T47D (cell line): ENCODE measurements around the gene ARPP19.
"Not testable (repeated sequence)": the region's sequence is repeated elsewhere in the genome, so short reads cannot be mapped to it uniquely, and the experiment has no call there.

Experiments used
- DNase-seq, 2 experiments: peaks; one replicate each; pipeline versions ENCODE4 v3.0.0 to v3.0.0-alpha.2; 2011 to 2012; ENCODE audit warnings: low read depth in 1 of 2, low spot score in 1 of 2
- JUND ChIP-seq: IDR thresholded peaks from 2 replicates; pipeline ENCODE4 v1.6.1; 2012; ENCODE audit warnings: low read depth
- in situ Hi-C: cut with HindIII; loops from 2 replicates; pipeline ENCODE4 v1.10.0; 2016; ENCODE audit warnings: low sequenced_read_pairs, low pct_unique_long_range_greater_than_20kb

ARPP19 gene

GRCh38 chr15:52568601-52569585 lies at the start of gene ARPP19:
Gene ARPP19, minus strand, starts transcription at chr15:52569030. Its CDS starts 138 bp downstream, at chr15:52568892.
- in situ Hi-C loops: no loop called here
- DNase-seq: peak; percentile 88 to 97
- no peak for TF ChIP-seq JUND

- DNase-seq: no peak
- TF ChIP-seq JUND: no peak
- in situ Hi-C loops: no loop called here
Measured at GRCh38 chr15:52617026-52617425, 48.2 kb upstream of the ARPP19 start.

GRCh38 chr15:52615302-52615701 lies 46.5 kb upstream of the ARPP19 start:
- in situ Hi-C loops: no loop called here

GRCh38 chr15:52609593-52609992 lies 40.8 kb upstream of the ARPP19 start:
- in situ Hi-C loops: no loop called here
- DNase-seq: no peak
- no peak for TF ChIP-seq JUND

More at GRCh38 chr15:52615302-52615701, 46.5 kb upstream of the ARPP19 start:
- peak; percentile 37 to 79 for DNase-seq
- TF ChIP-seq JUND: no peak

- no peak for TF ChIP-seq JUND
- in situ Hi-C loops: no loop called here
- no peak for DNase-seq
Measured at GRCh38 chr15:52584414-52584813, 15.6 kb upstream of the ARPP19 start.

GRCh38 chr15:52579852-52580251 lies 11.0 kb upstream of the ARPP19 start:
- DNase-seq: no peak
- TF ChIP-seq JUND: no peak
- in situ Hi-C loops: no loop called here

- in situ Hi-C loops: no loop called here
- no peak for TF ChIP-seq JUND
- no peak for DNase-seq
Measured at GRCh38 chr15:52576692-52577091, 7.9 kb upstream of the ARPP19 start.

GRCh38 chr15:52575573-52575972 lies 6.7 kb upstream of the ARPP19 start:
- DNase-seq, in situ Hi-C loops: not testable (repeated sequence)

- no peak for TF ChIP-seq JUND
- no peak for DNase-seq
Measured at GRCh38 chr15:52575072-52575471, 6.2 kb upstream of the ARPP19 start.

GRCh38 chr15:52574623-52575022 lies 5.8 kb upstream of the ARPP19 start:
- DNase-seq, in situ Hi-C loops: not testable (repeated sequence)

More at GRCh38 chr15:52575072-52575471, 6.2 kb upstream of the ARPP19 start:
- in situ Hi-C loops: no loop called here

GRCh38 chr15:52567871-52568600 lies 794 bp downstream of the ARPP19 start:
- in situ Hi-C loops: no loop called here
- no peak for TF ChIP-seq JUND
- peak; percentile 35 to 48 for DNase-seq

- TF ChIP-seq JUND: no peak
- in situ Hi-C loops: no loop called here
- DNase-seq: peak in 1 of 2 experiments; percentile 9
Measured at GRCh38 chr15:52566889-52567288, 1.9 kb downstream of the ARPP19 start.

GRCh38 chr15:52565417-52566358 lies 3.1 kb downstream of the ARPP19 start:
- in situ Hi-C loops: not testable (repeated sequence)
- peak in 1 of 2 experiments; percentile 63 for DNase-seq
